ENCODE results near the gene TSPAN13. TPM values are rescaled to one million over a fixed set of nuclear protein-coding genes. Genes with fewer than 3 reads are reported as not detected.

The TSPAN13 gene
- polyA plus RNA-seq, 1 donor from 2014 or later: 315 TPM

- H3K27ac ChIP-seq (ENCODE audit: low read length): no peak overlapping the region
- H3K4me3 ChIP-seq (ENCODE audit: low read length): no peak overlapping the region
- H3K79me2 ChIP-seq (replicated peaks; ENCODE audit: insufficient read depth, low read length): no peaks in the 10 kb centered on the region
- no peaks in the 10 kb centered on the region for H3K27me3 ChIP-seq (ENCODE audit: insufficient read depth, low read depth, low read length)
- H3K9me2 ChIP-seq (ENCODE audit: insufficient read depth, low read length): no peaks in the 10 kb centered on the region
- H3K36me3 ChIP-seq (ENCODE audit: insufficient read depth, low read length): no peaks in the 10 kb centered on the region
- H3K9me3 ChIP-seq (ENCODE audit: low read length): no peaks in the 10 kb centered on the region
- TF ChIP-seq POLR2AphosphoS5 (IDR thresholded peaks at IDR 0.05) (no peak), TAF1 (IDR thresholded peaks at IDR 0.05; ENCODE audit: low read depth) (no peak), RAD21 (conservative IDR thresholded peaks at IDR 0.05) (no peak), REST (IDR thresholded peaks at IDR 0.05; ENCODE audit: borderline replicate concordance) (no peak), EP300 (conservative IDR thresholded peaks at IDR 0.05; ENCODE audit: poor library complexity, severe bottlenecking) (no peak), CTCF (IDR thresholded peaks at IDR 0.05; ENCODE audit: poor library complexity, severe bottlenecking) (no peak), EZH2 (IDR thresholded peaks at IDR 0.05; ENCODE audit: borderline replicate concordance, insufficient read depth, low read length, poor library complexity, severe bottlenecking) (no peak), MXI1 (conservative IDR thresholded peaks at IDR 0.05; ENCODE audit: poor library complexity, severe bottlenecking) (no peak), SMC3 (conservative IDR thresholded peaks at IDR 0.05; ENCODE audit: poor library complexity) (no peak)
- H3K4me2 ChIP-seq (ENCODE audit: low read length): no peak overlapping the region
- no peak overlapping the region for H2AFZ ChIP-seq (ENCODE audit: low read depth, low read length)
- H4K20me1 ChIP-seq (ENCODE audit: insufficient read depth): no peaks in the 10 kb centered on the region
- H3F3A ChIP-seq (ENCODE audit: insufficient read depth, low read length, poor library complexity, severe bottlenecking): no peaks in the 10 kb centered on the region
- H3K9ac ChIP-seq (ENCODE audit: low read length): no peak overlapping the region
Observed at GRCh38 chr7:16721541-16721940, 32.0 kb upstream of the TSPAN13 start.

GRCh38 chr7:16724344-16724743 lies 29.2 kb upstream of the TSPAN13 start:
- no peak overlapping the region for H3K4me2 ChIP-seq (ENCODE audit: low read length)
- H3K4me3 ChIP-seq (ENCODE audit: low read length): no peak overlapping the region
- no peak overlapping the region for H3K9ac ChIP-seq (ENCODE audit: low read length)
- H3K9me2 ChIP-seq (ENCODE audit: insufficient read depth, low read length): no peaks in the 10 kb centered on the region
- no peak overlapping the region for H2AFZ ChIP-seq (ENCODE audit: low read depth, low read length)
- no peaks in the 10 kb centered on the region for H3K9me3 ChIP-seq (ENCODE audit: low read length)
- H4K20me1 ChIP-seq (ENCODE audit: insufficient read depth): no peaks in the 10 kb centered on the region
- H3K79me2 ChIP-seq (replicated peaks; ENCODE audit: insufficient read depth, low read length): no peaks in the 10 kb centered on the region
- no peaks in the 10 kb centered on the region for H3F3A ChIP-seq (ENCODE audit: insufficient read depth, low read length, poor library complexity, severe bottlenecking)
- no peaks in the 10 kb centered on the region for H3K27me3 ChIP-seq (ENCODE audit: insufficient read depth, low read depth, low read length)
- H3K36me3 ChIP-seq (ENCODE audit: insufficient read depth, low read length): no peaks in the 10 kb centered on the region
- no peak for TF ChIP-seq EP300 (conservative IDR thresholded peaks at IDR 0.05; ENCODE audit: poor library complexity, severe bottlenecking)
- no peak for TF ChIP-seq TAF1 (IDR thresholded peaks at IDR 0.05; ENCODE audit: low read depth)
- TF ChIP-seq POLR2AphosphoS5 (IDR thresholded peaks at IDR 0.05): no peak
- no peak for TF ChIP-seq RAD21 (conservative IDR thresholded peaks at IDR 0.05)
- TF ChIP-seq EZH2 (IDR thresholded peaks at IDR 0.05; ENCODE audit: borderline replicate concordance, insufficient read depth, low read length, poor library complexity, severe bottlenecking): no peak
- no peak for TF ChIP-seq SMC3 (conservative IDR thresholded peaks at IDR 0.05; ENCODE audit: poor library complexity)
- TF ChIP-seq CTCF (IDR thresholded peaks at IDR 0.05; ENCODE audit: poor library complexity, severe bottlenecking): no peak
- no peak for TF ChIP-seq MXI1 (conservative IDR thresholded peaks at IDR 0.05; ENCODE audit: poor library complexity, severe bottlenecking)
- TF ChIP-seq REST (IDR thresholded peaks at IDR 0.05; ENCODE audit: borderline replicate concordance): no peak
- H3K27ac ChIP-seq (ENCODE audit: low read length): no peak overlapping the region

Data from neural cell (in vitro differentiated cells).